Breast epithelium (tissue), 3 donors: ENCODE results near the gene CRYGA.

Experiments used
- POLR2AphosphoS5 ChIP-seq, 3 donors: sonication (generic); formaldehyde crosslinking; IDR thresholded peaks; one replicate each; pipeline ENCODE4 v1.6.1; 2017; ENCODE audit warnings: antibody characterized with exemption in 3 of 3
- TF ChIP-seq, protein P1 (sequence below), 3 donors: fragments of 450-650 bp; IDR thresholded peaks; one replicate each; pipeline ENCODE4 v1.5.1; 2016 to 2017; ENCODE audit warnings: antibody characterized with exemption in 3 of 3, mild to moderate bottlenecking in 3 of 3, moderate library complexity in 3 of 3

- TF ChIP-seq, protein P1, sequence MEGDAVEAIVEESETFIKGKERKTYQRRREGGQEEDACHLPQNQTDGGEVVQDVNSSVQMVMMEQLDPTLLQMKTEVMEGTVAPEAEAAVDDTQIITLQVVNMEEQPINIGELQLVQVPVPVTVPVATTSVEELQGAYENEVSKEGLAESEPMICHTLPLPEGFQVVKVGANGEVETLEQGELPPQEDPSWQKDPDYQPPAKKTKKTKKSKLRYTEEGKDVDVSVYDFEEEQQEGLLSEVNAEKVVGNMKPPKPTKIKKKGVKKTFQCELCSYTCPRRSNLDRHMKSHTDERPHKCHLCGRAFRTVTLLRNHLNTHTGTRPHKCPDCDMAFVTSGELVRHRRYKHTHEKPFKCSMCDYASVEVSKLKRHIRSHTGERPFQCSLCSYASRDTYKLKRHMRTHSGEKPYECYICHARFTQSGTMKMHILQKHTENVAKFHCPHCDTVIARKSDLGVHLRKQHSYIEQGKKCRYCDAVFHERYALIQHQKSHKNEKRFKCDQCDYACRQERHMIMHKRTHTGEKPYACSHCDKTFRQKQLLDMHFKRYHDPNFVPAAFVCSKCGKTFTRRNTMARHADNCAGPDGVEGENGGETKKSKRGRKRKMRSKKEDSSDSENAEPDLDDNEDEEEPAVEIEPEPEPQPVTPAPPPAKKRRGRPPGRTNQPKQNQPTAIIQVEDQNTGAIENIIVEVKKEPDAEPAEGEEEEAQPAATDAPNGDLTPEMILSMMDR (IDR thresholded peaks at IDR 0.05): no peak
- TF ChIP-seq POLR2AphosphoS5 (IDR thresholded peaks at IDR 0.05): no peak
Observed at GRCh38 chr2:208150094-208150493, 13.3 kb downstream of the CRYGA start.
